ENCODE measurements around the gene RBM45. TPM values are rescaled to one million over a fixed set of nuclear protein-coding genes. Genes with fewer than 3 reads are reported as not detected.
A peak's percentile ranks its signal among the peaks of the same experiment; 100 is the strongest.

Gene RBM45
- 1 to 10 TPM; 4.4 to 6.5 (median 4.8) TPM for total RNA-seq
- polyA plus RNA-seq = 1 to 10 TPM; 3.4 to 9.5 (median 3.9) TPM
- long read RNA-seq, donor 1, partial matches to known transcripts = 0 of 4 reads
- long read RNA-seq, donor 1, other reads (novel, unspliced or antisense) = 0 of 4 reads
- long read RNA-seq, donor 2, partial matches to known transcripts = 1 of 10 reads
- long read RNA-seq, donor 2, other reads (novel, unspliced or antisense) = 5 of 10 reads

GRCh38 chr2:178112202-178113152 lies at the start of gene RBM45:
Gene RBM45, plus strand, starts transcription at chr2:178112437. Its CDS starts 110 bp downstream, at chr2:178112547.
- DNase-seq = peak; percentile 95 to 97
- intact Hi-C loops (cut with DNase I) = loop anchor here (2.0 to 10.0 kb wide), 3 partner anchors 85 to 304 kb away; no protein-coding TSS in a partner anchor
- peak; percentile 97 to 98 (median 98) for ATAC-seq
- peaks cover 0 to 19% of the 10 kb centered on the region in 2 donors for H3K36me3 ChIP-seq (ENCODE audit: insufficient read depth in 1 of 2, low read depth in 1 of 2)
- H3K9me3 ChIP-seq = no peaks in the 10 kb centered on the region
- peak within 1 kb of the TSS; percentile 77 for H3K27ac ChIP-seq
- TF ChIP-seq CTCF (IDR thresholded peaks at IDR 0.05) = peak; percentile 98
- H3K4me3 ChIP-seq = peak within 1 kb of the TSS; percentile 93
- H3K4me1 ChIP-seq = peaks cover 14% of the 10 kb centered on the region
- WGBS, 3 donors = 0 to 1% (median 0%) methylated on average over 58 to 60 of the region's 60 CpGs
- no peaks in the 10 kb centered on the region for H3K27me3 ChIP-seq (ENCODE audit: insufficient read depth in 3 of 3, low read length in 2 of 3)

GRCh38 chr2:178066324-178066723 lies 45.9 kb upstream of the RBM45 start:
- Histone ChIP-seq H3K27me3 (ENCODE audit: insufficient read depth in 3 of 3, low read length in 2 of 3) (no peaks in the 10 kb centered on the region), H3K9me3 (no peaks in the 10 kb centered on the region), H3K27ac (no peak overlapping the region), H3K36me3 (ENCODE audit: insufficient read depth in 1 of 2, low read depth in 1 of 2) (no peaks in the 10 kb centered on the region), H3K4me1 (no peaks in the 10 kb centered on the region), H3K4me3 (no peak overlapping the region)
- DNase-seq (no peak), ATAC-seq (no peak)
- no peak for TF ChIP-seq CTCF (IDR thresholded peaks at IDR 0.05)
- intact Hi-C loops (cut with DNase I) = no loop called here
- 96% methylated on average over 3 of the region's 3 CpGs for WGBS, 3 donors

- WGBS, 3 donors = 85 to 93% (median 93%) methylated on average over 1 of the region's 1 CpG
- no peak for TF ChIP-seq CTCF (IDR thresholded peaks at IDR 0.05)
- no peaks in the 10 kb centered on the region for H3K4me1 ChIP-seq
- intact Hi-C loops (cut with DNase I) = no loop called here
- DNase-seq = no peak
- no peak overlapping the region for H3K4me3 ChIP-seq
- no peak overlapping the region for H3K27ac ChIP-seq
- H3K36me3 ChIP-seq (ENCODE audit: insufficient read depth in 1 of 2, low read depth in 1 of 2) = no peaks in the 10 kb centered on the region
- no peaks in the 10 kb centered on the region for H3K9me3 ChIP-seq
- no peak for ATAC-seq
- no peaks in the 10 kb centered on the region for H3K27me3 ChIP-seq (ENCODE audit: insufficient read depth in 3 of 3, low read length in 2 of 3)
Measured at GRCh38 chr2:178066890-178067669, 45.2 kb upstream of the RBM45 start.

- WGBS, 3 donors = 89 to 96% (median 93%) methylated on average over 1 of the region's 1 CpG
- Histone ChIP-seq H3K36me3 (ENCODE audit: insufficient read depth in 1 of 2, low read depth in 1 of 2) (no peaks in the 10 kb centered on the region), H3K27ac (no peak overlapping the region), H3K27me3 (ENCODE audit: insufficient read depth in 3 of 3, low read length in 2 of 3) (no peaks in the 10 kb centered on the region), H3K9me3 (no peaks in the 10 kb centered on the region), H3K4me1 (no peaks in the 10 kb centered on the region), H3K4me3 (no peak overlapping the region)
- intact Hi-C loops (cut with DNase I) = no loop called here
- no peak for ATAC-seq
- no peak for TF ChIP-seq CTCF (IDR thresholded peaks at IDR 0.05)
- no peak for DNase-seq
Measured at GRCh38 chr2:178068823-178069454, 43.3 kb upstream of the RBM45 start.
